Measurements from ENCODE around the gene DEPDC1.
"Not testable (repeated sequence)": the region's sequence is repeated elsewhere in the genome, so short reads cannot be mapped to it uniquely, and the experiment has no call there.

Gene DEPDC1, protein sequence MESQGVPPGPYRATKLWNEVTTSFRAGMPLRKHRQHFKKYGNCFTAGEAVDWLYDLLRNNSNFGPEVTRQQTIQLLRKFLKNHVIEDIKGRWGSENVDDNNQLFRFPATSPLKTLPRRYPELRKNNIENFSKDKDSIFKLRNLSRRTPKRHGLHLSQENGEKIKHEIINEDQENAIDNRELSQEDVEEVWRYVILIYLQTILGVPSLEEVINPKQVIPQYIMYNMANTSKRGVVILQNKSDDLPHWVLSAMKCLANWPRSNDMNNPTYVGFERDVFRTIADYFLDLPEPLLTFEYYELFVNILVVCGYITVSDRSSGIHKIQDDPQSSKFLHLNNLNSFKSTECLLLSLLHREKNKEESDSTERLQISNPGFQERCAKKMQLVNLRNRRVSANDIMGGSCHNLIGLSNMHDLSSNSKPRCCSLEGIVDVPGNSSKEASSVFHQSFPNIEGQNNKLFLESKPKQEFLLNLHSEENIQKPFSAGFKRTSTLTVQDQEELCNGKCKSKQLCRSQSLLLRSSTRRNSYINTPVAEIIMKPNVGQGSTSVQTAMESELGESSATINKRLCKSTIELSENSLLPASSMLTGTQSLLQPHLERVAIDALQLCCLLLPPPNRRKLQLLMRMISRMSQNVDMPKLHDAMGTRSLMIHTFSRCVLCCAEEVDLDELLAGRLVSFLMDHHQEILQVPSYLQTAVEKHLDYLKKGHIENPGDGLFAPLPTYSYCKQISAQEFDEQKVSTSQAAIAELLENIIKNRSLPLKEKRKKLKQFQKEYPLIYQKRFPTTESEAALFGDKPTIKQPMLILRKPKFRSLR

DNA sequence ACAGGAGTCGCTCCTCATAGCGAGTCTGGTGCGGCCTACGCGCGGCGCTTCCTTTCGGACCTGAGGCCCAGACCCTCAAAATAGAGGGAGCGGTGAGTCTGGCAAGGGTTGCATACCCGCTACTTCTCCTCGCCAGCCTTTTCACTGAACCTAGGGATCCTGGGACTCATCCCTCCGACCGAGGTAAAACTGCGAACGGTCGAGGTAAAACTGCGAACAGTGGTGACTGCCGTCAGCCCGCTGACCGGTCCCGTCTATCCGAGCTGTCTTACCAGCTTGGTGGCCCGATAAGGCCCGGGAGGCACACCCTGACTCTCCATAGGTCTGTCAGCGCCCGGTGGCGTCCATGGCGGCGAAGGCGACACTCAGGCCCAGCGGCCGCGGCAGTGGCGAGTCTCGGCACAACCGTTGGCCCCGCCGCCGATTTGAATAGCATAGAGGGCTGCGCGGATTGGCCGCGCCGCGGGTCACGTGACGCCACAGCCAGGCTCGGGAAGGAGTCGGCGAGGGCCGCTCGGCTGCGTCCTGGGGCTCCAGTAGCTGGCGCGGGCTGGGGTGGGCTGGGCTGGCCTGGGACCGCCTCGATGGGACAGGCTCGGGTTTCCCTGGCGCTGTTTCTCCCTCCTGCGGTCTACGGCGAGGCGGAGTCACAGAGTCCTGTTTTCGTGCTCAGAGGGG is at the start of gene DEPDC1:
Gene DEPDC1, minus strand, starts transcription at position 403 of the 678 bp plus-strand sequence. Its CDS starts 83 bp downstream, at position 320.
- peak; percentile 77 for DNase-seq

DNA sequence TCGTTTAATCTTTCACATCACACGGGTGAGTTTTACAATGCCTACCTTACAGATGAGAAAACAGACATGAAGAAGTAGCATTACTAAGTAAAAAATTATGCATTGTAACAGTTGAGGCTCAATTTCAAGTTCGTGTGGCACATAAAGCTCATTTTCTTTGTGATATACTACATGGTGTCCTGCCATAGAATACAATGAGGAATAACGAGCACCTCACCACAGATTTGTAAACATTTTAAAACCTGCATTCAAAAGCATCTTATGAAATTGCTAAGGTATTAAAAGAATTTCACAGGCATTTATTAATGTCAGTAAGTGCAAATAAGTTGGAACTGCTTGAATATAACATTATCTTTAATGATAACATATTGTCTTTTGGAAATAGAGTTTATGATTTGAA is 47.8 kb upstream of the DEPDC1 start:
- no peak for DNase-seq

DNA sequence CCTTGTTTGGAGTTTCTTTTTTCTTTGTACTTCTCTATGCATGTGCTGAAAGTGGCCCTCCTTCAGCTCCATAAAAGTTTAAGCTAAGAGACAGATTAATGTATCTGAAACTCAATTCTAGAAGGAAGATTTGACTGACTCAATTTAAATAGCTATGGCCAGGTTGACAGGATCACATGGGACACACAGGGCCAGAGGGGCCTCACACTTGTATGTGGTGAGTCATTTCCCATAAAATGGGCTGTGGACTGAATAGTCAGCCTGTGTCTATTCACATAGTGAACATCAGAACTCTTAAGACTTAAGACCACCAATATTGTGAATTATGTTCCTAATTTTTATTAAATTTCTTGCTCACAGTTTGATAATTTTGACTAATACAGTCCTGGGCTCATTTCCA is 45.7 kb upstream of the DEPDC1 start:
- DNase-seq: no peak

DNA sequence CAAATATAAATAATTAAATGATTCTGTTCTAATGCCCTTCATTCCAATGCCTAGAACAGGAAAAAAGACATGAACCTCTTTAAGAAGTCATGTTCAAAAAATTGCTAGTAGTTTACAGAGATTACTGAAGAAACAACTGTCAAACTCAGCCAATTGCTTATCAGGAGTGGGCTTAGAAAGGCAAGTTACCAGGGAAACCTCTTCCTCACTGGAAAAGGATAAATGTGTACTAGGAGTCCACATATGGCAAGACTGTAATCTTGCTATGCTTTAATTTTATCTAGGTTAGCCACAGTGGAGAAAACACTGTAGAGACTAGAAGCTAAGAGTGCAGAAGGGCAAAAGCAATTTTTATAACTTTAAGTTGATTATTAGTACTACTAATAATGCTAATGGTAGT is 42.1 kb upstream of the DEPDC1 start:
- DNase-seq: no peak

DNA sequence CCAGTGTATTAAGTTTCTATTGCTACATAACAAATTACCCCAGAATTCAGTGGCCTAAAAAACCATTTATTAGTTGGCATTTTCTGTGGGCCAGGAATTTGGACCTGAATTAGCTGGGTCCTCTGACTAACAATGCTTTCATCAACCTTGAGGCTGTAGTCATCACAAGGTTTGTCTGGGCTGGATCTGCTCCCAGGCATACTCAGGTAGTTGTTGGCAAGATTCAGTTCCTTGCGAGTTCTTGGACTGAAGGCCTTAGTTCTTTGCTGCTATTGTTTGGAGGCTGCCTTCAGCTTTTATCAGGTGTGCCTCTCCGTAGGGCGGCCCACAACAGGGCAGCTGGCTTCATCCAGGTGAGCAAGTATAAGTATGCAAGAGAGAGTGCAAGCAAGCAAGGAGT is 31.4 kb upstream of the DEPDC1 start:
- no peak for DNase-seq

DNA sequence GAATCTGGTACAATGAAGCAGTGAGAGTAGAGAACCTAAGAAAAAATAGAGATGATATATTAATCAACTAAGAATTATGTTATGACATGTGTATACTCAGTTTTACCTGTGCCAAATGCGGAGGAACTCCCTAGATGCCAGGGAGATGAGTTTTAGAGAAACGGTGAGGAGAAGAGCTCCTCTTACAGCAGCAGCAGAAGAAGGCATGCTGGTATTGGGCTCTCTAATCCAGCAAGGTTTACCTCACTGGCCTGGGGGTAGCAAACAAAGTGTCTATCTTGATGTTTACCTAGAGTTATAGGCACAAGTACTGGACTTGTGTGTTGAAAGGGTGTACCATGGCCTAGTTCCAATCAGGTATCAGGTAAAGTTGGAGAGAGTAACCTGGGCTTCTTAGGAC is 28.9 kb upstream of the DEPDC1 start:
- DNase-seq: no peak

- no peak for DNase-seq
Observed at GRCh38 chr1:68521286-68521685, 24.4 kb upstream of the DEPDC1 start.

GRCh38 chr1:68516066-68516465 is 19.2 kb upstream of the DEPDC1 start:
- no peak for DNase-seq

- no peak for DNase-seq
Observed at GRCh38 chr1:68511254-68511653, 14.4 kb upstream of the DEPDC1 start.

DNA sequence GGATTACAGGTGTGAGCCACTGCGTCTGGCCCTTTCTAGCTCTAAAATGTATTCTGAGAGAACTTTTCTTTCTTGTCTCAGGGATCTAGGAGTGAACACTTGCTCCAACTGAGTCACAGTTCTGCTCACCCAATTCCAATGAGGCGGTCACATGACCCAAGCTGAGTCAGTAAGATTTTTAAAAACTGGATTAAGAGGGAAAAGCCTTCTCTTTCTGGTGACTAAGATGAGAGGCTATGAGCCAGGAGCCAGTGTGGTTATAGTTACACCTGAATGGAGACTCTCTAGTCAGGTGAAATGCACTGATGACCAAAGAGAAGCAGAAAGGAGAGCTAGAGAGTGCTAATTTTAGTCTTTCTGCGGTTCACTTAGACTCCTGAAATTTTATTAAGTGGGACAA is 9.5 kb upstream of the DEPDC1 start:
- DNase-seq: no peak

GRCh38 chr1:68503085-68503484 is 6.2 kb upstream of the DEPDC1 start:
- DNase-seq: no peak

DNA sequence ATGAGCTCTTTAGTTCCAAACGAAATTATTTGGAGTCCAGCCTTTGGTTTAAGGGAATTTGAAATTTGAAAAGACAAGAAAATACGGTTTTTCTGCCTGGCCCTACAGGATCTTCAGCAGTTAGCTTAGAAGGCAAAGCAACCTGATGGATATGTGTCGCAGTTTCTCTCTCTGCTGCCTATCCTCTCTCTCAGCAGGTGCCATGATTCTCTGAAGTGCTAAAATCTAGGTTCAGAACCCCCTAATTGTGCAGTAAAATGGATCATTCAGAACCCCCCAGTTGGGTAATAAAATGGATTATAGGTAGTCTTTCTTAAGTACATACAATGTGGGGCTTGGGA is 446 bp upstream of the DEPDC1 start:
- DNase-seq: no peak

GRCh38 chr1:68495968-68496679 is 758 bp downstream of the DEPDC1 start:
- no peak for DNase-seq

DNA sequence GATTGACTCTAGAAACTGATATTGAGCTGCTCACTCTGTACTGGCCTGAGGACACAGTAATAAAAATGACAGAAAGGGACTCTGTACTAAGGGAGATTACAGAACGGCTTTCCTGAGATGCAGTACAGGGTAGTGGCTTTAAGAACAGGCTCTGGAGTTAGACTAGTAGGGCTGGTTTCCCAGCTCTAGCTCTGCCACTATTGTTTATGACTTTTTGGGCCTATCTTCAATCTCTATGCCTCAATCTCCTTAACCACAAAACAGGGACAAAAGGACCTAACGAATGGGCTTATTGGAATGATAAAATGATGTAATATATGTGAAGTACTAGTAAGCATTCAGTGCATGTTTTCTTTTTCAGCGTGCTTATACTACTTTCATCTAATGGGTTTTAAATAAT is 1.4 kb downstream of the DEPDC1 start:
- DNase-seq: no peak

DNA sequence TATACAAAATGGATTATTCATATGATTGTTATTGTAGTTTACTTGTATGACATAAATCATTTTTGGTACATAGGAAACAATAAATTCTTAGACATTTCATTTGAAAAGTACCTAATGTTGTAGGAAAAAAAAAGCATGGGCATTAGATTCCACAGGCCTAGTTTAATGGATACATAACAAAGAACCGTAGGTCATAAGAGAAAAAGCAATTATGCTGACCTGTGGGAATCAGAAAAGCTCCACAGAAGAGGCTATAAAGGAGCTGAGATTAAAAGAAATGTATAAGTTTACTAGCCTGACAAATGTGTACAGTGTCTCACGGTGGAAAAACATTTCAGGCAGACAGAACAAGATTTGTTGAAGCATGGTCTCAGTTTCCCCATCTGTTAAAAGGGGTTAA is 3.7 kb downstream of the DEPDC1 start:
- DNase-seq: no peak

DNA sequence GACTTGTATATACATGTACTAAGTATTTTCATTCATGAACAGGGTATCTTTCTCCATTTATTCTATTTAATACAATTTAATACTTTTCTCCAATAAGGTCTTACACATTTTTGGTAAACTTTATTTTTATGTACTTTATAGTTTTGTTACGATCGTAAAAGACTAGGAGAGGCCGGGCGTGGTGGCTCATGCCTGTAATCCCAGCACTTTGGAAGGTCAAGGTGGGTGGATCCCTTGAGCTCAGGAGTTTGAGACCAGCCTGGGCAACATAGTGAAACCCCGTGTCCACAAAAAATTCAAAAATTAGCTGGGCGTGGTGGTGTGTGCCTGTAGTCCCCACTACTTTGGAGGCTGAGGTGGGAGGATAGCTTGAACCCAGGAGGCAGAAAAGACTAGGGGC is 4.6 kb downstream of the DEPDC1 start:
- DNase-seq: not testable (repeated sequence)

GRCh38 chr1:68490046-68490651 is 6.7 kb downstream of the DEPDC1 start:
- no peak for DNase-seq

DNA sequence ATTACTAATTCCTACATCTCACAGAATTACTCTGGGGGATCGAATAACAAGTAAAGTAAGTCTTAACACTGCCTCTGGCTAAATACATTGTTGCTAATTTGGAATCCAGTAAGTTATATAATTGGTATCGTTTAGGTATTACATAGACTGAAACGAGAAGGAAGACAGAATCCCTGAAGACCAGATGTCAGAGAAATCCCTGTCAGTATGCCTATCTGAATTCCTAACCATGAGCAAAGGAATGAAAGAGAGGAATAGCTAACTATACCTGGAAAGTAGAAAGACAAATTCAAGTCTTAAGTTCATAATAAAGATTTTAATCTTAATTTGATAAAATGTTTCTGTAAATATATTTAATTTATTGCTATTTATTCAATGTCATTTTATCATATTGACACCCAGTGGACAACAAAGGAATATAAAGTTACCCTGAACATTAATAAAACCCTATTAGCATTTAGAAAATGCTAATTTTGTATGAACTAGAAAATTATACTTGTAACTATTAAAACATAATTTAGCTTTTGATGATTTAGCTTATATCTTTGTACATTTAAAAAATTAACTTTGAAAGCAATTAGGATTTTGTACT is 11.4 kb downstream of the DEPDC1 start:
- DNase-seq: no peak

- DNase-seq: no peak
Observed at GRCh38 chr1:68484618-68485017, 12.3 kb downstream of the DEPDC1 start.

- no peak for DNase-seq
Observed at GRCh38 chr1:68481041-68481440, 15.8 kb downstream of the DEPDC1 start.

GRCh38 chr1:68479501-68479900 is 17.4 kb downstream of the DEPDC1 start:
- no peak for DNase-seq

DNA sequence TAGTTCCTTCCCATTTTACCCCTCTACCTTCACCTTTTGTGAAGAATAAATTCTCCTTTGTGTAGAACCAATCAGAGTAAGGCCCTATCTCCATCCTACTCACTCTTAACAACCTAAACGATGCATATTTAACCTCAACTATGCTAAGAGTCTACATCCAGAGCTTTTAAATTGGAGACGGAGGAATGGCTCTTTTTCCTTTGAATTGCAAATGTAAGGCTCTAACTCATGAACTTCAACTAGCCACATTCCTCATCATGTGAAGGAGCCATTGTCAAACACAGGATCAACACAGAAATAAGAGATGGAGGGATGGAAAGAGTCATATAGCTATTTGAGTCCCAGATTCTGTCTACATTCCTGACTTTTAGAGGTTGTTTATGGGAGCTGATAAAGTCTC is 18.2 kb downstream of the DEPDC1 start:
- DNase-seq: no peak

Measured in CD4-positive, alpha-beta T cell treated with Interferon gamma for 1 hour (primary cell).